Activated T-cell treated with anti-CD3 and anti-CD28 coated beads, Interleukin-2, amount 50 U/mL, for 4 hours (primary cell): Measurements from ENCODE around the gene RAB29. TPM values are rescaled to one million over a fixed set of nuclear protein-coding genes. Genes with fewer than 3 reads are reported as not detected.

ENCODE experiments used
- ATAC-seq, 2 donors: fragments of 200-7000 bp; cut with Tn5 transposase; one replicate each; pipeline ENCODE4 v1.10.0; 2021
- DNase-seq: peaks from one replicate; pipeline ENCODE4 v3.0.0-alpha.2; 2020
- H3K27me3 Mint-ChIP-seq: one replicate; pipeline ENCODE4 v1.8.0; 2021; ENCODE audit warnings: low read depth, mixed read lengths
- H3K36me3 Mint-ChIP-seq: one replicate; pipeline ENCODE4 v1.8.0; 2022; ENCODE audit warnings: mixed read lengths; ENCODE audit not compliant: insufficient read depth
- H3K4me1 Mint-ChIP-seq: one replicate; pipeline ENCODE4 v1.8.0; 2021; ENCODE audit warnings: low read depth, mixed read lengths
- H3K4me3 Mint-ChIP-seq: one replicate; pipeline ENCODE4 v1.8.0; 2021; ENCODE audit warnings: mild to moderate bottlenecking, moderate library complexity, mixed read lengths
- H3K9me3 Mint-ChIP-seq: one replicate; pipeline ENCODE4 v1.8.0; 2021; ENCODE audit warnings: mixed read lengths
- total RNA-seq, 3 donors: library from RNA; stranded (reverse); gene quantifications; one replicate each; pipeline ENCODE4 v1.2.1, GENCODE V29; 2021

RAB29 gene
- total RNA-seq, 3 donors from 2014 or later: 14.6 to 23.0 (median 19.0) TPM

DNA sequence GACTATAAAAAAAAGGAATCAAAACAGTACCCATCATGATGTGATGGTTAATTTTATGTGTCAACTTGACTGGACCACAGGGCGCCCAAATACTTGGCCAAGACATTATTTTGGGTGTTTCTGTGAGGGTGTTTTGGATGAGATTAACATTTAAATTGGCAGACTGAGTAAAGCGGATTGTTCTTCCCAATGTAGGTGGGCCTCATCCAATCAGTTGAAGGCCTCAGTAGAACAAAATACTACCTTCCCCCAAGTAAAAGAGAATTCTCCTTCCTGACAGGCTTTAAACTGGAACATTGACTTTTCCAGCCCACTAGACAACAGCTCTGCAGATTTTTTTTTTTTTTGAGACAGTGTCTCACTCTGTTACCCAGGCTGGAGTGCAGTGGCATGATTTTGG, 10.7 kb downstream of the RAB29 start:
- Mint-ChIP-seq H3K27me3 (no peaks in the 10 kb centered on the region), H3K9me3 (no peaks in the 10 kb centered on the region), H3K36me3 (peaks cover 9% of the 10 kb centered on the region), H3K4me3 (no peak overlapping the region), H3K4me1 (peaks cover 7% of the 10 kb centered on the region)
- ATAC-seq (no peak), DNase-seq (no peak)

DNA sequence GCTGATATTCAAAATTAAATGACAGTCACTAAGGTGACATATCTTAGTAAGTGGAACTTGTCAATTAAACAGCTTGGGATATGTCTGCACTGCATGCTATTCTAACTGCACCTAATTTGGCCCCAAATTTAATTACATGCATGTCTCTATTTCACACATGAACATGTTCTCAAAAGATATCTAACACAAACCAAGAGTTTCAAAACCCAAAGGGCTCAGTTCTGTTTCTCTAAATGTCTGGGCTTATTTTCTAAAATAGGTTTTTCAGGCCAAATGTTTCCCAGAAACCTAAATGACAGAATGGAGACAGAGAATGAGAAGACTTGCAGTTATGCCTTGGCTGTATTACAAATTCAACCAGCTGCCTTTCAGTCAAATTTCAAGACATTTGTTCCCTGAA, 11.3 kb downstream of the RAB29 start:
- Mint-ChIP-seq H3K27me3 (no peaks in the 10 kb centered on the region), H3K4me3 (no peak overlapping the region), H3K9me3 (no peaks in the 10 kb centered on the region), H3K4me1 (peaks cover 6% of the 10 kb centered on the region), H3K36me3 (peaks cover 7% of the 10 kb centered on the region)
- ATAC-seq: peak in 1 of 2 donors; percentile 54
- no peak for DNase-seq

DNA sequence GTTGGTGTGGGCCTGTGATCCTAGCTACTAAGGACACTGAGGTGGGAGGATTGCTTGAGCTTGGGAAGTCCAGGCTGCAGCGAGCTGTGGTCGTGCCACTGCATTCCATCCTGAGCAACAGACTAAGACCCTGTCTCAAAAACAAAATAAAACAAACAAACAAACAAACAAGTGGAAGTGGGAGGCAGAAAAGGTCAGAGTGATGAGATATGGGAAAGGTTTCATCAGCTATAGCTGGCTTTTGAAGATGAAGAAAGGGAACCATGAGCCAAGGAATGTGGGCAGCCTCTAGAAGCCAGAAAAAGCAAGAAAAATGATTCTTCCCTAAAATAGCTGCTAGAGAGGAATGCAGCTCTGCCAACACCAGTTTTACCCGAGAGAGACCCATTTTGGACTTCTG, 14.7 kb downstream of the RAB29 start:
- Mint-ChIP-seq H3K9me3 (no peaks in the 10 kb centered on the region), H3K27me3 (no peaks in the 10 kb centered on the region), H3K4me1 (peaks cover 2% of the 10 kb centered on the region), H3K4me3 (no peak overlapping the region), H3K36me3 (peaks cover 6% of the 10 kb centered on the region)
- no peak for DNase-seq
- no peak for ATAC-seq

DNA sequence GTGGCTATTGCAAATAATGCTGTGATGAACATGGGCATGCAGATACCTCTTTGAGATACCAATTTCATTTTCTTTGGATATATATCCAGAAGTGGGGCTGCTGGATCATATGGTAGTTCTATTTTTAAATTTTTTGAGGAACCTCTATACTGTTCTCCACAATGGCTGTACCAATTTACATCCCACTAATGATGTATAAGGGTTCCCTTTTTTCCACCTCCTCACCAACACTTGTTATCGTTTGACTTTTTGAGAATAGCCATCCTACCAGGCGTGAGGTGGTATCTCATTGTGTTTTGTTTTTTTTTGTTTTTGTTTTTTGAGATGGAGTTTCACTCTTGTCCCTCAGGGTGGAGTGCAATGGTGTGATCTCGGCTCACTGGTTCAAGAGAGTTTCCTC, 18.7 kb downstream of the RAB29 start:
- Mint-ChIP-seq H3K27me3 (no peaks in the 10 kb centered on the region), H3K9me3 (no peaks in the 10 kb centered on the region), H3K4me3 (no peak overlapping the region), H3K4me1 (no peaks in the 10 kb centered on the region), H3K36me3 (peaks cover 4% of the 10 kb centered on the region)
- DNase-seq (no peak), ATAC-seq (no peak)

DNA sequence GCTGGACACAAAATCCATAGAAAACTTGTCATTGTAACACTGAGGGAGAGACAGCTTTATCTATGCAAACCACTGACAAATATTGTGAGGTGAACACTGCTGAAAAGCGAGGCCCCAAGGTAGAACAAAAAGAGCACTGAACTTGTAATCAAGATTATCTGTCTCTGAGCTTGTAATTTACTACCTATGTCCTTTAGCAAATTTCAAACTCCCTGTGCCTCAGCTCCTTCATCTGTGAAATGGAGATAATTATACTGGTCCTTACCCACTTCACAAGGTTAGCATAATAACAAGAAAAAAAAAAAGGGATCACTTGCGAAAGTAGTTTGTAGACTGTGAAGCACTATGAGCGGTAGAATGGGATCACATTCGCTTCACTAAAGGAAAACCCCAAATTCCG, 20.4 kb downstream of the RAB29 start:
- ATAC-seq: no peak
- Mint-ChIP-seq H3K36me3 (peaks cover 4% of the 10 kb centered on the region), H3K4me1 (peaks cover 8% of the 10 kb centered on the region), H3K27me3 (no peaks in the 10 kb centered on the region), H3K9me3 (no peaks in the 10 kb centered on the region), H3K4me3 (no peak overlapping the region)
- DNase-seq: no peak

DNA sequence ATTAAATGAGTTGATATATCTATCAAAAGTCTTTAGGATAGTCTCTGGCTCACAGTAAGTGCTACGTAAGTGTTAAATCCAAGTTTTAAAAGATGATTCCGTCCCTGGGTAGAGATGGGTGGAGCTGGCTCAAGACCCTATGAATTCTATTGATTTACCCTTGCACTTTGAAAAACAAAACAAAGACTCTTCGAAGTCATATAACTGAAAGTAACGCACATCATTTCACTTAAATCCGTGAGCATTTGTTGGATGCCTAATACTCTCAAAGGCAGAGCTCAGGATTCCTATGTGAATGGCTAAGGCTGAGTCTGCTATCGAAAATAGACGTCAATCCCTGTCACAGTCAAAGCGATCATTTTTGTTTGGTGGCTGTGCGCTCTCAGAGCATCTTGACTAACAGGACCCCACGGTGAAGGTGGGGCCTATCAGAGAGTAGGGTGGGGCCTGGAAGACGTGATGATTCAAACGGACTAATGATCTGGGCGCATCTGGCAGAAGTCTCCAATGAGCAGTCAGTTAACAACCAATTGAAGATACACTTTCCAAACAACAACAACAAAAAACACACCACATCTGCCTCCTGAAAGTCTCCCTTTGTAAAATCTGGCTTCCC, 24.1 kb downstream of the RAB29 start:
- no peaks in the 10 kb centered on the region for H3K36me3 Mint-ChIP-seq
- no peaks in the 10 kb centered on the region for H3K9me3 Mint-ChIP-seq
- H3K27me3 Mint-ChIP-seq: no peaks in the 10 kb centered on the region
- peaks cover 28% of the 10 kb centered on the region for H3K4me1 Mint-ChIP-seq
- ATAC-seq: no peak
- peak overlapping the region; percentile 89 for H3K4me3 Mint-ChIP-seq
- DNase-seq: no peak

DNA sequence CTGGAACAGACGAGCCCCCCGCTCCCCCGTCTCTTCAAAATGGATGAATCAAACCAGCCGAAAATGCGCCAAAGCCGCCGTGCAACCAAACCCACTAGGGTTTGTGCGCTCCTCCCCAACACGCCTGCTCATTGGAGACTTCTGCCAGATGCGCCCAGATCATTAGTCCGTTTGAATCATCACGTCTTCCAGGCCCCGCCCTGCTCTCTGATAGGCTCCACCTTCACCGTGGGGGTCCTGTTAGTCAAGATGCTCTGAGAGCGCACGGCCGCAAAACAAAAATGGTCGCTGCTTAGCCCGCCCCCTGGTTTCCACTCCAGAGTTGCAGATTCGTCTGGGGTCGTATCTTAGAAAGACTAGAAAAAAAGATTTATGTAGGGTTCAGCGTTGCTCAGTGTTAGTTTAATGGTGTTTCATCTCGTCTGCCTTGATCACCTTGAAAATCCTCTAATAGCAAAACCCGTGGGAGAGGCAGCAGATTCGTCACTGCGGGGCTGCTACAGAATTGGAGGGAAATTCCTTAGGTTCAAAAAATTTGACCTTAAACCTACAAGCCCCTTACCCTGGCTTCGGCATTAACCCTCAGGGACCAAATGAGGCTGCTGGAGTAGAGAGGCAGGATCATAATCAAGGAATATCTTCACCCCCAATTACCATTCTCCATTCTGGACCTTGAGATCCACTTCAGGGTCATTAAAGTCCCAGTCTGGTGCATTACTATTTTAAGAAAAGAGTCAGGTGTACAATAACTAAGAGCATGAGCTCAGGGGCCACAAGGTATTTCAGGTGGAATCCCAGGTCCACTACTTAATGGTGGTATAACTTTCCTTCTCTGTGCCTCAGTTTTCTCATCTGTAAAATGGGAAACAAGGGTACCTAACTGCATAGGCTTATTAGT, 24.9 kb downstream of the RAB29 start, which contains the start of gene NUCKS1:
TSS of gene NUCKS1 (minus strand) at position 45 of the 898 bp plus-strand sequence. CDS start 209 bp downstream, outside the sequence.
- Mint-ChIP-seq H3K9me3 (no peaks in the 10 kb centered on the region), H3K27me3 (no peaks in the 10 kb centered on the region), H3K4me1 (peaks cover 31% of the 10 kb centered on the region), H3K4me3 (peak within 1 kb of the TSS; percentile 94), H3K36me3 (no peaks in the 10 kb centered on the region)
- DNase-seq: peak; percentile 93
- ATAC-seq: peak; percentile 85 to 86

DNA sequence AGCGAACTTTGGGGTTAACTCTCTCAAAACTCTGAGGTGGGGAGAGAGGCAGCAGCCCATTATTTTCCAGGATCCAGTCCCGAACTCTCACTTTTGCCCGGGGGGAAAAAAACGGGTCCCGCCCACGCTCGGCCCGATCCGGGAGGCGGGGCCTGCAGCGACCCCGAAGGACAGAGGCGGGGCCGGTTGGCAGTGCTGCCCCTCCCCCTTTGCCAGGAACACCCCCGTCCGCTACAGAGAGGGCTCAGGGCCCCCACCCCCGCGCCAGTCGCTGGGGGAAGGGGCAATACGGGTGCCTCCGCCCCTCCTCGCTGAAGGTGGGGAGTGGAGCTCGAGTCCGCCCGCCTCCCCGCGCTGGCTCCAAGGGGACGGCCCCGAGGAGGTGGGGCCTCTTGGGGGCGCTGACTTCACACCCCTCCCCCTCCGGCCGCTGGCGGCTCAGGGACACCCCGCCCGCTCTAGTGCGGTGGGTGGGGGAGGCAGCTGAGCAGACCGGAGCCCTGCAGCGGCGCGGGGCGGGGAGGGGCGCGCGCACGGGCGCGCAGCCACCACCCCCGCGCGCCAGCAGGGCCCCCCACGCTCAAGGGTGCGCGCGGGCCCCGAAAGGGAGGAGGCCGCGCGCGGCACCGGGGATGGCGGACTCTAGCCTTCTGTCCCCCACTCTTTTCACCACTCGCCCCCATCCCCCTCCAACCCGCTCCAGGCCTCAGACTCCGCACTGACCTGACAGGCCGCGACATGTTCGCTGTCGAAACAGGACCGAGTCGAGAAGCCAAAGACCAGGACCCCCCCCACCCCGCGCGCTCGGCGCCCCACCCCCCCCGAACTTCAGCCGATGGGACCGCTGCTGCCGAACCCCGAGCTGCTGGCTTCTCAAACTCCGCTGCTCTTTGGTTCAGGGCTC, 25.8 kb downstream of the RAB29 start:
- Mint-ChIP-seq H3K27me3 (no peaks in the 10 kb centered on the region), H3K36me3 (no peaks in the 10 kb centered on the region), H3K4me1 (peaks cover 34% of the 10 kb centered on the region), H3K9me3 (no peaks in the 10 kb centered on the region), H3K4me3 (peak overlapping the region; percentile 94)
- DNase-seq (peak; percentile 93), ATAC-seq (peak; percentile 85)

DNA sequence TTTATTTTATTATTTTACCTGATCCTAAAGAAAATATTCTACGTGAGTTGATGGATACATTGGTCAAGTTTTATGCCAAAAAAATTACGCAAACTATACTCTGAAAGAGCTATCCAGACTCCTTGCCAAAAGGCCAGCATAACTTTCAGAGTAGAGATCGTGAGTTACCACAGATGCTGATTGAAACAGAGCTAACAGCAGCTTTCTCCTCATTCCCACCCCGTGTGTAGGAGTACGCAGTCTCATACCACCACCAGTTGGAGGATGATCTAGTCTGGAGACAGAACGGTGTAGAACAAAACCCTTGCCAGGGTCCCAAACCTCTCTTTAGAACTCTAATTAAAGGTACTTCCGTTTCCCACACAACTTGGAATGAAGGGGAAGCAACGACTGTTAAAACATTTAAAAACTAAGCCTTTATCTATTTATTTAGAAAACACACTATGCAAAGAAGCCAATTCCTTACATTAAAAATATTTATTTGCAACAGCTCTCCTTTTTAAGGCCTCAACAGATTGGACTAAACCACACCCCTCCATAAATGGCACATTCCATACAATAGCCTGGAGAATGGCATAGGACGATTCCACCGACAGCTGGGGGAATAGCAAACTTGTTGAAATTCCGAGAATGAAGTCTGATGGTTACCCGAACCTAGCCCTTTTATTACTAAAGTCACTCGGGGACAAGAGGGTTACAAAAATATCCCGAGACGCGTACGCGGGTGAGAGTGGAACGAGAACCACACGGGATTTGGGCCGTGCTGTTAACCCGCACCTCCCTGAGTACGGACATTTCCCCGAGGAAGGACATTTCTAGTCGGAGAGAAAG, 26.7 kb downstream of the RAB29 start:
- peak overlapping the region; percentile 94 for H3K4me3 Mint-ChIP-seq
- no peaks in the 10 kb centered on the region for H3K27me3 Mint-ChIP-seq
- DNase-seq (no peak), ATAC-seq (peak; percentile 6 to 8)
- H3K9me3 Mint-ChIP-seq: no peaks in the 10 kb centered on the region
- H3K36me3 Mint-ChIP-seq: no peaks in the 10 kb centered on the region
- peaks cover 41% of the 10 kb centered on the region for H3K4me1 Mint-ChIP-seq

DNA sequence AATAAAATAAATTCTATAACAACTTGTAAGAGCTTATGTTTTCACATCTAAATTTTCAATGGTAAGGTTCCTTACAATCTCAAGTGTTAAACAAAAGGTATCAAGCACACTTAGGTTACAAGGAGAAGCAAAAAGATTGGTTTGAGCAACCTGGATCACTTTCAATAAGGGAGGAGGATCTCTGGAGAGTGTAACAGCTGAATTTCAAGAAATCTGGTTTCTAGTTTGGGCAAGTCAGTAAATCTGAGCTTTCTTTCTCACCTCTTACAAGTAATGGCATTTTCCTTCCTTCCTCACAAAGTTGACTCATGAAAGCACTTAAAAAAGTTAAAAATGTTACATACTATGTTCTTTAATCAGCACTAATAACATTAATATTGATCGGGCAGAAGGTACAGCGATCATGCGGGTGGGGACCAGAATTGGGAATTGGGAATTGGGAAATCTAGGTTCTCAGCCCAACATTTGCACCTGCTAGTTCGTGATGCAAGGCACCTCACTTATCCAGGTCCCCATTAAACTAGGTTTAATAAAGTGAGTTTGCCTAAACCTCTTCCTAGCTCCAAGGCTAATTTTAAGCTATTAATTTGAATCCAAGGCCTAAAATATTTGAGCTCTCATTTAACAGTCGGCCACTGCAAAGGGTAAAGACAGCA, 28.4 kb downstream of the RAB29 start:
- H3K9me3 Mint-ChIP-seq: no peaks in the 10 kb centered on the region
- H3K4me3 Mint-ChIP-seq: peak overlapping the region; percentile 45
- peaks cover 52% of the 10 kb centered on the region for H3K4me1 Mint-ChIP-seq
- ATAC-seq (no peak), DNase-seq (no peak)
- no peaks in the 10 kb centered on the region for H3K36me3 Mint-ChIP-seq
- H3K27me3 Mint-ChIP-seq: no peaks in the 10 kb centered on the region

DNA sequence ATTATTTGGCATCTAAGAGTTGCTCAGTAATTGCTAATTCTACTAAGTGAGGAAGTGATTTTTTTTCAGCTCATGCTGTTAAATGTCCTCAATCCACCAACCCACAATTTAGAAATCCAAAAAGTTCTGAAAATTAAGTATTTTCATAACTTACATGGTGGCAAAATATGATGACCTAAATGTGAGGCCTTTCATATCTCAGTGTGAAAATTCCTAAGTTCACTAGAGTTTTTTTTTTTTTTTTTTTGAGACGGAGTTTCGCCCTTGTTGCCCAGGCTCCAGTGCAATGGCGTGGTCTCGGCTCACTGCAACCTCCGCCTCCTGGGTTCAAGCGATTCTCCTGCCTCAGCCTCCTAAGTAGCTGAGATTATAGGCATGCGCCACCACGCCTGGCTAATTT, 30.9 kb downstream of the RAB29 start:
- ATAC-seq (no peak), DNase-seq (no peak)
- Mint-ChIP-seq H3K4me3 (no peak overlapping the region), H3K27me3 (no peaks in the 10 kb centered on the region), H3K4me1 (peaks cover 50% of the 10 kb centered on the region), H3K9me3 (no peaks in the 10 kb centered on the region), H3K36me3 (no peaks in the 10 kb centered on the region)

DNA sequence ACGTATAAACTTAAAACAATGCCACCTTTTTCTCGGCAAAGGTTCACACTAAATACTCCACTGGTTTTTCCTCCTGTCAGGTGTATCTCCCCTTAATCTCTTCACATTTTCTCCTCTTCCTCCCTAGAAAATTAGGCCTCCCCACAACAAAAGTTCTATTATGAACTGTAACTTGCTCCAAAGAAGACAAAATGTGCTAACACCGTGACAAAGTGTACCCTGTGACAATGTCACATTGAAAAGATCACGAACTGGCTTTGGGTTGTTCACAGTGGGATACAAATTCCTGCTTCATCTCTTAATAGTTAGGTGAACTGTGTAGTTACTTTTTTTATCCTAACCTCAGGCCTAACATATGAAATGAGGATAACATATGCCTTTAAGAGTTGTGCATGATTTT, 31.3 kb downstream of the RAB29 start:
- Mint-ChIP-seq H3K27me3 (no peaks in the 10 kb centered on the region), H3K36me3 (peaks cover 3% of the 10 kb centered on the region), H3K4me3 (no peak overlapping the region), H3K4me1 (peaks cover 53% of the 10 kb centered on the region), H3K9me3 (no peaks in the 10 kb centered on the region)
- DNase-seq (no peak), ATAC-seq (no peak)

DNA sequence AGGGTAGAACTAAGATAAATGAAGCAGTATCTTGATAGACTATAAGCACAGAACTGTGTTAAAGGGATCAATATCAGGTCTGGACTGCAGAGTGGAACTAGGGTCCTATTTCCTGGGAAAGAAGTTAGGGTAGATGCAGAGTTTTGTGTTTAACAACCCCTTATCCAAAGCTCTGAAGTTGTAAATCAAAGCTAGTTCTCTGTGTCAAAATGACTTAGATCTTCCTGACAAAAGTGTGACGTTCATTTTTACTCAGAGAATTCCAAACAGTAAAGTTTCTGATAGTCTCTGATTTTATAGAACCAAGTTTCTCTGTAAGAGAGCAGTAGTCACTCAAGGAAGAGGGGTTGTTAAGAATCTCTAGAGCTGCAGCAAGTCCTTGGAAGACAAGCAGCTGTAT, 33.6 kb downstream of the RAB29 start:
- Mint-ChIP-seq H3K36me3 (peaks cover 5% of the 10 kb centered on the region), H3K9me3 (no peaks in the 10 kb centered on the region), H3K4me3 (no peak overlapping the region), H3K27me3 (no peaks in the 10 kb centered on the region), H3K4me1 (peaks cover 48% of the 10 kb centered on the region)
- ATAC-seq: no peak
- no peak for DNase-seq
